Adrenal gland (tissue), 12 donors: ENCODE data around the gene MYH13. TPM values are rescaled to one million over a fixed set of nuclear protein-coding genes. Genes with fewer than 3 reads are reported as not detected.

ENCODE experiments used
- DNase-seq, 7 donors: peaks; one replicate each; pipeline ENCODE4 v3.0.0-alpha.2; 2019 to 2020
- H3K27ac ChIP-seq, 5 donors: fragments of 200-600 bp; sonication (generic) in 4 of 5; 1 replicate in 3 of 5; 2 replicates in 2 of 5; pipeline versions ENCODE4 v1.5.1 to v1.8.0; 2016 to 2020; ENCODE audit warnings: mild to moderate bottlenecking in 1 of 5
- H3K27me3 ChIP-seq: fragments of 200-600 bp; 2 replicates; pipeline ENCODE4 v1.8.0; 2021
- H3K36me3 ChIP-seq, 2 donors: fragments of 200-600 bp; replicated peaks in 1 of 2; 1 replicate in 1 of 2; 2 replicates in 1 of 2; pipeline versions ENCODE4 v1.5.1 to v1.8.0; 2018 to 2022
- H3K4me1 ChIP-seq, 2 donors: fragments of 200-600 bp; replicated peaks in 1 of 2; 1 replicate in 1 of 2; 2 replicates in 1 of 2; pipeline versions ENCODE4 v1.5.1 to v1.8.0; 2018 to 2021
- H3K4me3 ChIP-seq, 4 donors: fragments of 200-600 bp; sonication (generic) in 3 of 4; one replicate each; pipeline ENCODE4 v1.5.1; 2016 to 2018
- H3K9me3 ChIP-seq, 3 donors: fragments of 200-600 bp; sonication (generic) in 1 of 3; replicated peaks in 1 of 3; 1 replicate in 2 of 3; 2 replicates in 1 of 3; pipeline versions ENCODE4 v1.5.1 to v1.8.0; 2016 to 2021
- CTCF ChIP-seq, 6 experiments: fragments of 450-650 bp in 4 of 6; fragments of 200-600 bp in 2 of 6; sonication (generic) in 1 of 6; IDR thresholded peaks; 1 replicate in 5 of 6; 2 replicates in 1 of 6; pipeline versions ENCODE4 v1.5.1 to v1.8.0; 2016 to 2021; ENCODE audit warnings: antibody characterized with exemption in 6 of 6, mild to moderate bottlenecking in 2 of 6, moderate library complexity in 1 of 6
- POLR2A ChIP-seq, 2 donors: fragments of 450-650 bp; IDR thresholded peaks; one replicate each; pipeline ENCODE4 v1.6.1; 2017; ENCODE audit warnings: antibody characterized with exemption in 2 of 2, mild to moderate bottlenecking in 2 of 2, moderate library complexity in 1 of 2
- WGBS, 4 donors: extraction: QIAGEN DNeasy Blood & Tissue Kit in 2 of 4; methylation state at CpG; one replicate each; pipeline versions ENCODE4 v1.1.5 to v1.1.7; 2013 to 2017; 5-methylcytosine and 5-hydroxymethylcytosine counted together
- intact Hi-C, 2 donors: fragments of 100-400 bp; cut with DNase I; formaldehyde crosslinking; loops; one replicate each; pipeline versions ENCODE4 v1.14.1 to v1.15.0; 2022 to 2023
- polyA plus RNA-seq, 3 donors: library from polyadenylated mRNA; stranded (reverse); fragments of 200-250 nt in 2 of 3; fragments of 350-450 nt in 1 of 3; fragmentation: Illumina TruSeq in 1 of 3; extraction: RNeasy Lipid Tissue Mini Kit (QIAGEN cat#74804) in 1 of 3; gene quantifications; one replicate each; pipeline ENCODE4 v1.2.3, GENCODE V29; 2013 to 2014
- total RNA-seq, 9 donors: library from RNA; depleted of rRNA in 4 of 9; stranded (reverse); fragments of >200 nt in 4 of 9; fragments of 120-200 nt in 1 of 9; fragmentation: NEBNext Ultra II Directional in 1 of 9; extraction: Animal tissue kit (Norgen Biotek cat#: 25700) in 1 of 9; gene quantifications; one replicate each; pipeline versions ENCODE4 v1.1.0 to v1.2.4, GENCODE V29; 2013 to 2023
- donor health status: healthy with polysubstance abuse.
- donor health status: Bipolar disorder and iron deficiency.
- donor health status: DM: yes; HTN: yes; CAD: no.
- donor health status: DM: no; HTN: no; CAD: no.
- donor health status: DM: no; HTN: no; CAD: no.
- donor health status: DM: yes; HTN: yes; CAD: no.

MYH13 gene
- total and polyA plus RNA-seq, 12 donors, result not detected

GRCh38 chr17:10270258-10270657, 102.5 kb downstream of the MYH13 start:
- intact Hi-C loops, result no loop called here
- Histone ChIP-seq H3K4me3 (no peak overlapping the region), H3K27me3 (peaks cover 5% of the 10 kb centered on the region), H3K4me1 (no peaks in the 10 kb centered on the region), H3K27ac (no peak overlapping the region), H3K9me3 (no peaks in the 10 kb centered on the region), H3K36me3 (no peaks in the 10 kb centered on the region)
- 63 to 81% (median 79%) methylated on average over 1 of the region's 1 CpG for WGBS, 4 donors
- TF ChIP-seq CTCF (IDR thresholded peaks at IDR 0.05) (no peak), POLR2A (IDR thresholded peaks at IDR 0.05) (no peak)
- DNase-seq, result no peak

- Histone ChIP-seq H3K4me1 (no peaks in the 10 kb centered on the region), H3K27me3 (peaks cover 5% of the 10 kb centered on the region), H3K4me3 (no peak overlapping the region), H3K9me3 (no peaks in the 10 kb centered on the region), H3K27ac (no peak overlapping the region), H3K36me3 (no peaks in the 10 kb centered on the region)
- intact Hi-C loops, result no loop called here
- no peak for DNase-seq
- WGBS, 4 donors, result 55 to 57% (median 56%) methylated on average over 4 of the region's 4 CpGs
- TF ChIP-seq CTCF (IDR thresholded peaks at IDR 0.05), result no peak
- no peak for TF ChIP-seq POLR2A (IDR thresholded peaks at IDR 0.05)
Measured at GRCh38 chr17:10268005-10268404, 104.8 kb downstream of the MYH13 start.

GRCh38 chr17:10266296-10266876, 106.4 kb downstream of the MYH13 start:
- DNase-seq, result no peak
- H3K27ac ChIP-seq, result no peak overlapping the region
- TF ChIP-seq CTCF (IDR thresholded peaks at IDR 0.05) (no peak), POLR2A (IDR thresholded peaks at IDR 0.05) (no peak)
- 61 to 73% (median 65%) methylated on average over 3 of the region's 3 CpGs for WGBS, 4 donors
- H3K27me3 ChIP-seq, result peaks cover 5% of the 10 kb centered on the region
- no peaks in the 10 kb centered on the region for H3K9me3 ChIP-seq
- no peaks in the 10 kb centered on the region for H3K4me1 ChIP-seq
- no peak overlapping the region for H3K4me3 ChIP-seq
- no peaks in the 10 kb centered on the region for H3K36me3 ChIP-seq
- intact Hi-C loops, result no loop called here

GRCh38 chr17:10265100-10265810, 107.6 kb downstream of the MYH13 start:
- no peak for DNase-seq
- Histone ChIP-seq H3K4me3 (no peak overlapping the region), H3K27me3 (peaks cover 5% of the 10 kb centered on the region), H3K9me3 (no peaks in the 10 kb centered on the region), H3K27ac (no peak overlapping the region), H3K36me3 (no peaks in the 10 kb centered on the region), H3K4me1 (no peaks in the 10 kb centered on the region)
- TF ChIP-seq POLR2A (IDR thresholded peaks at IDR 0.05), result no peak
- TF ChIP-seq CTCF (IDR thresholded peaks at IDR 0.05), result no peak
- 60 to 87% (median 71%) methylated on average over 3 of the region's 3 CpGs for WGBS, 4 donors
- intact Hi-C loops, result no loop called here
